Femur (tissue), 1 donor: ENCODE measurements around the gene PROSER3.

ENCODE experiments used
- DNase-seq: peaks from one replicate; pipeline ENCODE4 v3.0.0-alpha.2; 2017

PROSER3 gene

DNA sequence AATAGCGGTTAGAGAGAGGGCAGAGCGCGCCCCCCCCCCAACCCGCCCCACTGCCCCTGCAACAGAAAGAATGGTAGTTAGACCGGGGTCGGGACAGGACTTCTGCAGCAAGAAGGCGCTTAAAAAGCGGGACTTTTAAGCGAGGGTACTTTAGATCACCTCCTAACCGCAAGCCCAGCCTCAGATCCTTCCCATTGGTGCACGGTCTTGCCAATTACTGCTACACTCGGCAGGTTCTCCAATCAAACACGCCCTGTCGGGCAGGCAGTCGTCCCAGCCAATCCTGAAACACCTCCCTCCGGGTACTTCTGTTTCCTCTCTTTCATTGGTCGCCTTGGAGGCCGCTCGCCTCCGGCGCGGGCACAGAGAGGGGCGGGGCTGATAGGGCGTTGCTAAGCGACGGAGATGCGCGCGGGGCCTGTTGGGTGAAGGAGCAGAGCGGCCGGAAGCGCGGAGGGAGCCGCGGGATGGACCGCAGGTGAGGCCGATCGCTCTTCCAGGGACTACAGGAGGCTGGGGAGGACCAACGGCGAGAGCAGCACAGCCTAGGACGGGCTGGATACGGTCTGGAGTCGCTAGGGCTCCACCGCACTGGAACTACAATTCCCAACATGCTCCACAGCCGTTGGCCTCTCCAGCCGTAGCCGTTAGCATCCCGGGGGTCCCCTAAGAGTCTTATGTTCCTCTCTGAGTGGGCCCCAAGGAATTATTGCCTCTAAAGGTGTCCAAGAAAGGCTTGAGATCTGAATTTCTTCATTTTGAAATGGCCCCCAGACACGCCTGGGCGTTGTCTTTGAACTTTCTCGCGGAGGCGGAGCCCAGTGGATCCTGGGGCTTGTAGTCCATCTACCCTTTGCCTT is at the start of gene PROSER3:
Gene PROSER3, plus strand, starts transcription at position 428 of the 860 bp plus-strand sequence. Its CDS starts 40 bp downstream, at position 468.
- DNase-seq = peak; percentile 100

DNA sequence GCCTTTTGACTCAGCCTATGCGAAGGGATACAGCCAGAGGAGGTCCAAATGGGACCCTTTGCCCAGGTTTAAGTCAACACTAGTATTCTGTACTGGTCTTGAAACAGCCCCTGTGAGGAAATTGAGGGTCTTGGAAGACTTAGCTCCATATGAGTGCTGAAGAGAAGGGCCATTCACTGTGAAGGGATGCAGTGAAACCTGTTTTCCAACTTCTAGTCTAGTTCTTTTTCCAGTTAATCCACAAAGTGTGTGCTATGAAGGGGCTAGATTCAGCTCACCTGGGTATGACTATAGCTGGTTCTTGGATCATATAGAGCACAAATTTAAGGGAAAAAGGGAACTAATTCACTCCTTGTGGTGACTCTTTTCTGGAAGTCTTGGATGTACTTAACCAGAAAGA is 49.6 kb upstream of the PROSER3 start:
- no peak for DNase-seq

DNA sequence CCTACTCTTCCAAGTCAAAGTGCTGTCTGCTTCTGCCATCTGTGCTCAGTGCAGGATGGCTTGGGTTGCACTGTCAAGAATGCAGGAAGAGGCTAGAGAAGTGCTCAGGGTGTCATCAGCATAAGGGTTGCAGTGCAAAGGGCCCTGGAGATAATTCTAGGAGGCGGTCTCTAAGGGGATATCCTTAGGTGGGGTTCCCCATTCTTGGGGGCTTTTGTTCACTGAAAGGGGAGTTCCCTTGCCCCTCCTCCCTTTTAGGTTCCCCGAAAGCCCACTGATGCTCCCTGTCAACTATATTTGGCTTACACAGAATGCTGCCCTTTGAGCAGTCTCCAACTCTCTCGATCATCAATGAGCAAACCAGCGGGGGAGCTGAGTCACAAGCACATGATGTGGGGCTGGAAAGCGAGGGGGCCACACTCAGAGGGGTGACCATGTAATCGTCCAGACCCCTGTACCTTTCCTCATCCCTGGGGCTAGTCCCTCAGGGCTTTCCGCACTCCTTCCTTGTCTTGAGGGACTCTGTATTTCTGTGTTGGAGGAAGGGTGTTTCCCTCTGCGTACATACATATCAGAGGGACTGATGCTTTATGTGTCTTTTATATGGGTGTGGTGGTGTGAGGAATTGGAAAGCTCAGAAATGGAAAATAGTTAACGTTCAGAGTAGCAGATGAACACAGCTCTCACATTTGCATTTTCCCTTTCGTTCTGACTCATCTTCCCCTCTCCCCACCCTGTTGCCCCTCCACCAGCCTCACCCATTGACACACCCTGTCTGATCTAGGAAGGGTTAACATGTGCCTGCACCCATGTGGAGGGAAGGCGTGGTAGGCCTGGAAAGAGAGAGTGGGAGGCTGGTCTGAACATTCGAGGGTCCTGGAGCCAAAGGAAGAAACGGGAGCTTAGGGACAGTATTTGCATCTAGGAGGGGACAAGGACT is 46.9 kb upstream of the PROSER3 start:
- no peak for DNase-seq

DNA sequence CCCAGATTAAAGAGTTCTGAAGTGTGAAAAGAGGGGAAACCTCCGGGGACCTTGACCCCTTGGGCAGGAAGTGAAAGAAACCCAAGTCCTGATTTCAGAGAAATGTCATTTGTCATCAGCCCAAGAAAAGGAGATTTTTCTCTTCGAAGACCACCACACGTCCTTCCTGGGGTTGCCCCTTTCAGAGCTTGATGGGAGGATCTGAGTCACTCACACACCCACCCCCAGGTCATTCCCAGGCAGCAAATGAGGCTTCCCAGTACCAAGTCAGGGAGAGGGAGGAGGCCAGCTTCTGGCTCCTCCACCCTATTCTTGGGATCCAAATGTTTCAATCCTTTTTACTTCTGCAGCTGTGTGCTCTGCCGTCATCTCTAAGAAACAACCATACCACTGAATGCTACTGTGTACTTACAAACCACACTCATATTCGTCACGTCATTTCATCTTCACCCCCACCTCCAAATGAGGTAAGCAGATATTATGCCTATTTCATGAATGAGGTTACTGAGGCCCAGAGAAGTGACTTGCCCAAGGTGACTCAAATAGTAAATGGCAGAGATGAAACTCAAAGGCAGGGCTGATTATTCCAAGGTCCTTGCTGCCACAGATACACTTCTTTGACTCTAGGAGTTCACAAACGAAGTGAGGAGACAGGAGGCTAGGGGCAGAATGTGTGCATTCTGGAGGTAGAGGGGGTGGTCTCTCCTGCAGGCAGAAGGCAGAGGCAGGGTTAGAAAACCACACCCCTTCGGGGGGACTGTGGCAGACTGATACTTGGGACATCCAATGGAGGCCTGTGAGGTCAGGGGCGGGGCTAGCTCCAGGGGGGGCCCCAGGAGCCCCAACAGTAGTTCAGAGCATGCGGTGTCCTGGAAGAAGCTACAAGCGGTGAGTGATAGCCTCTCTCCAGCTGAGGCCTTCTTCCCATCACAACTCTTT is 45.1 kb upstream of the PROSER3 start:
- DNase-seq = no peak

DNA sequence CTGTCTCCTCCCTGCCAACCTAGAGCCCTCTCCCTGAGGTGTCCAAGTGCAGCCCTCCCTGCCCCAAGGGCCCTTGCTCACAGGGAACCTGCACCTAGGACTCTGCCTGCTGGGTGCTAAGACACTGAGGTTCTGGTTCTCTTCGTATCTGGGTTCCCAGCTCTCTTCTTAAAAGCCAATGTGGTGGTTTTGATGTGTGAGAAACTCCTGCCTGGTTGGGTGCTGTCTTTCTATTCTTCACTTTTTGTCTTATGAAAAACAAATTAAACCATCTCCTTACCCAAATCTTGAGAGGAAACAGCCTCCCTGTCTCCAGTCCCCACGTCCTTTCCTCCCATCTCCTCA is 44.5 kb upstream of the PROSER3 start:
- DNase-seq = no peak

DNA sequence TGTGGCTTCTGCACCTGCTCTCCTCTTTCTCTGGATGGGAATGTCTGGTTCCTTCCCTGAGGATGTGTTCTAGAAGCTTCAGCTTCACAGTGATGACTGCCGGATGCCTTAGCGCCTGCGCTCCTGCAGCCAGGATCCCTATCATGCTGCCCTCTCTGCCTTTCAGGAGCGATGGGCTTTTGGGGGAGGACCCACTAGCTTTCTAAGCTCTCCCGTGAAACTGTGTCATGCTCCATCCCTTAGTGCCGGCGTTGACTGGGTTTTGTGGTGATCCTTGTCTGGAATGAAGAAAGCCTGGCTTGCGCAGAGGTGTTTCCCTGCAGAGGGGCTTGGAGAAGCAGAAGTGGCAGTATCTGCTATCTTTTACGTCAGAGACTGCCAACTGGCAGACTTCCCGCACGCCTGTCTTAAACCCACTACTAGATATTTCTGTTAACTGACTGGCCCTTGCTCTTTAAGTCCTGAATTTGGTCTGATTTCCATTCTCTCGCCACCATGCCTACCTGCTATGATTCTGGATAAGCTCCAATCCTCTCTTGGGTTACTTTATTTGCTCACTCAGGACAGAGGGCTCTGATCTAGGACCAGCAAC is 44.0 kb upstream of the PROSER3 start:
- no peak for DNase-seq

DNA sequence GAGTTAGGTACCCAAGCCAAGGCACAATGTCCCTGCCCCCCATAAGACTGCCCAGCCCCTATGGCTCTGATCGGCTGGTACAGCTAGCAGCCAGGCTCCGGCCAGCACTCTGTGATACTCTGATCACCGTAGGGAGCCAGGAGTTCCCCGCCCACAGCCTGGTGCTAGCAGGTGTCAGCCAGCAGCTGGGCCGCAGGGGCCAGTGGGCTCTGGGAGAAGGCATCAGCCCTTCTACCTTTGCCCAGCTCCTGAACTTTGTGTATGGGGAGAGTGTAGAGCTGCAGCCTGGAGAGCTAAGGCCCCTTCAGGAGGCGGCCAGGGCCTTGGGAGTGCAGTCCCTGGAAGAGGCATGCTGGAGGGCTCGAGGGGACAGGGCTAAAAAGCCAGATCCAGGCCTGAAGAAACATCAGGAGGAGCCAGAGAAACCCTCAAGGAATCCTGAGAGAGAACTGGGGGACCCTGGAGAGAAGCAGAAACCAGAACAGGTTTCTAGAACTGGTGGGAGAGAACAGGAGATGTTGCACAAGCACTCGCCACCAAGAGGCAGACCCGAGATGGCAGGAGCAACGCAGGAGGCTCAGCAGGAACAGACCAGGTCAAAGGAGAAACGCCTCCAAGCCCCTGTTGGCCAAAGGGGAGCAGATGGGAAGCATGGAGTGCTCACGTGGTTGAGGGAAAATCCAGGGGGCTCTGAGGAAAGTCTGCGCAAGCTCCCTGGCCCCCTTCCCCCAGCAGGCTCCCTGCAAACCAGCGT is 43.2 kb upstream of the PROSER3 start:
- DNase-seq = no peak

DNA sequence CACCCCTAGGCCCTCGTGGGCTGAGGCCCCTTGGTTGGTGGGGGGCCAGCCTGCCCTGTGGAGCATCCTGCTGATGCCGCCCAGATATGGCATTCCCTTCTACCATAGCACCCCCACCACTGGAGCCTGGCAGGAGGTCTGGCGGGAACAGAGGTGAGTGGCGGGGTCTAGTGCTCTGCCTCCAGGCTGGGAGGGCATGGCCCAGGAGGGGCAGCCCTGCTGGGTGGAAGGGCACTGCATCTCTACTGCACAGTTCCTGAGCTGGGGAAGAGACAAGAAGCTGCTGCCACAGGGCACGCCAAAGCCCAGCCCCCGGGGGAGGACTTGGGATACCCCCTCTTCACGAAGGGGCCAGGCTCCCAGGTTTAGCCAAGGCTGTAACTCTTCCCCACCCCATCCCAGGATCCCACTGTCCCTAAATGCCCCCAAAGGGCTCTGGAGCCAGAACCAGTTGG is 42.6 kb upstream of the PROSER3 start:
- DNase-seq = no peak

DNA sequence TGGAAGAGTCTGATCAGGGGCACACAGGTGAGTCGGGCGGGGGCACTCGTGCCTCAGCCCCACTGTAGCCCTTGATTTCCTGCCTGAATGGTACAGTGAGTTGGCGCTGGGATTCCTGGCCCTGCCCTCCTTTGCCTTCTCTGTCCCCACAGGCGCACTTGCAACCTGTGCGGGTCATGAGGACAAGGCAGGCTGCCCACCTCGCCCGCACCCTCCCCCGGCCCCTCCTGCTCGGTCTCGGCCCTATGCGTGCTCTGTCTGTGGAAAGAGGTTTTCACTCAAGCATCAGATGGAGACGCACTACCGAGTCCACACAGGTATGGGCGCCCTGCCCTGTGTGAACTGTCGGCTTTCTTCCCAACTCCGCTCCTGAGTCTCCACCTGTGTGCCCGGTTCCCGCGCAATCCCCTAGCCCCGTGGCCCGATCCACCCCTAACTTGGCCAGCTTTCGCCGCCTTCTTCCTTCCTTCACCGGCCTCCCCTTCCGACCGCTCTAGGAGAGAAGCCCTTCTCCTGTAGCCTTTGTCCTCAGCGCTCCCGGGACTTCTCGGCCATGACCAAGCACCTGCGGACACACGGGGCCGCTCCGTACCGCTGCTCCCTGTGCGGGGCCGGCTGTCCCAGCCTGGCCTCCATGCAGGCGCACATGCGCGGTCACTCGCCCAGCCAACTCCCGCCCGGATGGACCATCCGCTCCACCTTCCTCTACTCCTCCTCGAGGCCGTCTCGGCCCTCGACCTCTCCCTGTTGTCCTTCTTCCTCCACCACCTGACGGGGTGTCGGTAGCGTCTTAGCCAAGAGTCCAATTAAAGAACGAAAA is 41.8 kb upstream of the PROSER3 start:
- DNase-seq = no peak

DNA sequence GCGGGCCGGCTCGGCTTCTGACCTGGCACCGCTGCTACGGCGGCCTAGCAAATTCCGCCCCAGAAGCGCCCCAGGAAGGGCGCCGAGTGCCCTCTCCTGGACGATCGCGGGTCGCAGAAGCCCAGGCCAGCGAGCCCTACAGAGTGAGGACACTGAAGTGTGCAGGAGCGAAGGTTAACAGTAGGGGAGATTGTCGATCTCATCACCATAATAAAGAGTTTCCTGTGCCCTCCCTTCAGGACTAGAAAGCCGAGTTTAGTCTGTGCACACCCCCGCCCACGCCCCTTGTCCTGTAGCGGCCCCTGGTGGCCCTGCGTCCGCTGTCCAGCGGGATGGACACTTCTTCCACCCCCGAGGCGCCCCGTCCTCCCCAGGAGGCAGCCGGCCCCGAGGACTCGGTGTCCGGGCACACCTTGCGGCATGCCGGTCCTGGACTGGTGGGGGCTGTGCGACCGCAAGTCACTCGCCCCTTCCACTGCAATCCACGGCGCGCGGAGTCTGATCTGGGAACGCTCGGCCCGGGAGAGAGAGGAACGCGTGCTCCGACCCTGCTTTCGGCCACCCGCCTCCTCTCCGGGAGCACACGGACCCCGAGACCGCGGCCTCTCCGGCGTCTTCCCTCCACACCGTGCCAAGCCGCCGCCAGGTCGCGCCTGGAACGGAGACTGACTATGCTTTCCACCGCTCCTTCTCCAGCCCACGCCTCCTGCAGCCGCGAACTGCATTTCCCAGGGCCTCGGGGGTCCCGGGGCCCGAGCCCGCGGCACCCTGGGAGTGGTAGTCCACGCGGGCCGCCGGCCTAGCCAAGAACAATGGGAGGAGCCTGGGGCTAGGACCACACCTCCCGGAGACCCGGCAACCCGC is 40.9 kb upstream of the PROSER3 start:
- peak; percentile 91 for DNase-seq

DNA sequence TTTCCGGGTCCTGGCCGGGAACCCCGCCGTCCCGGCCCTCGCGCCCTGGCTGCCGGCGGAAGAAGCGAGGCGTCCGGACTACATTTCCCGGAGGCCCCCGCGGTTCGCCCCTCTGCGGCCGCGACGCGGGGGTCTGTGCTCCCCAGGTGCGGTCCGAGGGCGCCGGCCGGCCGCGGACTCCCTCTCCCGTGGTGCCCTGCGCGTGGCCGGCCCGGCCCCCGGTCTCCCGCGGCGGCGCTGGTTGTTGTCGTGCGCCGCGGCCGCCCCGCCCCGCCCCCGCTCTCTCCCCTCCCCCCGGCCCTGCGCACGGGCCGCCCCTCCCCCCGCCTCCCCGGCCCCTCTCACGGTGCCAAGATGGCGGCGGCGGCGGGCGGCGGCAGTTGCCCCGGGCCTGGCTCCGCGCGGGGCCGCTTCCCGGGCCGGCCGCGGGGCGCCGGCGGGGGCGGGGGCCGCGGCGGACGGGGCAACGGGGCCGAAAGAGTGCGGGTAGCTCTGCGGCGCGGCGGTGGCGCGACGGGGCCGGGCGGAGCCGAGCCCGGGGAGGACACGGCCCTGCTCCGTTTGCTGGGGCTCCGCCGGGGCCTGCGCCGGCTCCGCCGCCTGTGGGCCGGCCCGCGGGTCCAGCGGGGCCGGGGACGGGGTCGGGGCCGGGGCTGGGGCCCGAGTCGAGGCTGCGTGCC is 40.2 kb upstream of the PROSER3 start, which contains the start of gene KMT2B:
Gene KMT2B, plus strand, starts transcription at position 339 of the 680 bp plus-strand sequence. Its CDS starts 16 bp downstream, at position 355.
- peak; percentile 97 for DNase-seq

DNA sequence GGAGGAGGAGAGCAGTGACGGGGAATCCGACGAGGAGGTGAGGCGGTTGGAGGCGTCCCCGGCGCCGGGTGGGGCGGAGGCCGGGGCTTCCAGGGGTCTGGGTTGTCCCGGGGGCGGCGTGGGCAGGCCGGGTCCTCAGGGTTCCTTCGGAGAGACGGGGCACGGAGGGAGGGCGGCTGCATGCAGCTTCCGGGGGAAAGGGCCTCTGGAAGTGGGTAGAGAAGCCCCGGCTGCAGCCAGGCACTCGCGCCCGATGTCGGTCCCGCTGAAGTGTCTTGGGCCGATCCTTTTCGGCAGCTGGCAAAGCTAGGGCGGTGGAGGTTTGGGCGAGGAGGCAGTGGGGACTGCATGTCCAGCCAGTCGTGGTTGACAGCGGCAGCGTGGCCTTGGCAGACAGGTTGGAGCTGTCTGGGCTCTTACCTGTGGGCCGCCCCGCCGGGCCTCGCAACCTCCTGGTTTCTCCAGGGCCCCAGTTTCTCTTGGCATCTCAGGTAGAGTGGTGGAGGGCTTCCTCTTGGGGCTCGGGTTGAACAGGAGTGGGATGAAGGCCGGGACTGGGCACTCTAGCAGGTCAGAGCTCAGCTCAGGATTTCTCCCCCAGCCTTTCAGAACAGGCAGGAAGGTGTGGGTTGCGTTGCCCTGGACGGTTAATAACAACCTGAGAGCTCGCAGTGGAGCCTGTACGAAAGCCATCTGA is 39.5 kb upstream of the PROSER3 start:
- no peak for DNase-seq

DNA sequence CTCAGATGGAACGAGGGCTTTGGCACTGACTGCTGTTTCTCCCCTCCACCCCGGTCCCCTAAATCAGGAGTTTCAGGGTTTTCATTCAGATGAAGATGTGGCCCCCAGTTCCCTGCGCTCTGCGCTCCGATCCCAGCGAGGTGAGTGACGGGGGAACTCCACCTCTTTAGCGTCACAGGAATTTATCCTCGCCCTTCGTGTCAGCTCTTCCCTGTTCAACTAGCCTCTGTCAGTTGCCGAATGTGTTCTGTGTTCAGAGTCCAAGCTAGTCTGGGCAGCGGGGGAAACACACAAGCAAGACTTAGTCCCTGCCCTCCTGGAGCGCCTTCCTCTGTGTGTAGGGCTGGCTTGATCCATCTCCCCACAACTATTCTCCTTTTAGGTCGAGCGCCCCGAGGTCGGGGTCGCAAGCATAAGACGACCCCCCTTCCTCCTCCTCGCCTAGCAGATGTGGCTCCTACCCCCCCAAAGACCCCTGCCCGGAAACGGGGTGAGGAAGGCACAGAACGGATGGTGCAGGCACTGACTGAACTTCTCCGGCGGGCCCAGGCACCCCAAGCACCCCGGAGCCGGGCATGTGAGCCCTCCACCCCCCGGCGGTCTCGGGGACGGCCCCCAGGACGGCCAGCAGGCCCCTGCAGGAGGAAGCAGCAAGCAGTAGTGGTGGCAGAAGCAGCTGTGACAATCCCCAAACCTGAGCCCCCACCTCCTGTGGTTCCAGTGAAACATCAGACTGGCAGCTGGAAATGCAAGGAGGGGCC is 38.4 kb upstream of the PROSER3 start:
- DNase-seq = no peak

DNA sequence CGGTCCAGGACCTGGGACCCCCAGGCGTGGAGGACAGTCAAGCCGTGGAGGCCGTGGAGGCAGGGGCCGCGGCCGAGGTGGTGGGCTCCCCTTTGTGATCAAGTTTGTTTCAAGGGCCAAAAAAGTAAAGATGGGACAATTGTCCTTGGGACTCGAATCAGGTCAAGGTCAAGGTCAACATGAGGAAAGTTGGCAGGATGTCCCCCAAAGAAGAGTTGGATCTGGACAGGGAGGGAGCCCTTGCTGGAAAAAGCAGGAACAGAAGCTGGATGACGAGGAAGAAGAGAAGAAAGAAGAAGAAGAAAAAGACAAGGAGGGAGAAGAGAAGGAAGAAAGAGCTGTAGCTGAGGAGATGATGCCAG is 37.8 kb upstream of the PROSER3 start:
- no peak for DNase-seq

DNA sequence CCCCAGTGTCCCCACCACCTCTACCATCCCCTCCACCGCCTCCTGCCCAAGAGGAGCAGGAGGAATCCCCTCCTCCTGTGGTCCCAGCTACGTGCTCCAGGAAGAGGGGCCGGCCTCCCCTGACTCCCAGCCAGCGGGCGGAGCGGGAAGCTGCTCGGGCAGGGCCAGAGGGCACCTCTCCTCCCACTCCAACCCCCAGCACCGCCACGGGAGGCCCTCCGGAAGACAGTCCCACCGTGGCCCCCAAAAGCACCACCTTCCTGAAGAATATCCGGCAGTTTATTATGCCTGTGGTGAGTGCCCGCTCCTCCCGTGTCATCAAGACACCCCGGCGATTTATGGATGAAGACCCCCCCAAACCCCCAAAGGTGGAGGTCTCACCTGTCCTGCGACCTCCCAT is 37.3 kb upstream of the PROSER3 start:
- DNase-seq = peak; percentile 26

DNA sequence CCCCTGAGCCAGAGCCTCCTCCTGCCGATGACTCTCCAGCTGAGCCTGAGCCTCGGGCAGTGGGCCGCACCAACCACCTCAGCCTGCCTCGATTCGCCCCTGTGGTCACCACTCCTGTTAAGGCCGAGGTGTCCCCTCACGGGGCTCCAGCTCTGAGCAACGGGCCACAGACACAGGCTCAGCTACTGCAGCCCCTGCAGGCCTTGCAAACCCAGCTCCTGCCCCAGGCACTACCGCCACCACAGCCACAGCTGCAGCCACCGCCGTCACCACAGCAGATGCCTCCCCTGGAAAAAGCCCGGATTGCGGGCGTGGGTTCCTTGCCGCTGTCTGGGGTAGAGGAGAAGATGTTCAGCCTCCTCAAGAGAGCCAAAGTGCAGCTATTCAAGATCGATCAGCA is 36.6 kb upstream of the PROSER3 start:
- peak; percentile 13 for DNase-seq

DNA sequence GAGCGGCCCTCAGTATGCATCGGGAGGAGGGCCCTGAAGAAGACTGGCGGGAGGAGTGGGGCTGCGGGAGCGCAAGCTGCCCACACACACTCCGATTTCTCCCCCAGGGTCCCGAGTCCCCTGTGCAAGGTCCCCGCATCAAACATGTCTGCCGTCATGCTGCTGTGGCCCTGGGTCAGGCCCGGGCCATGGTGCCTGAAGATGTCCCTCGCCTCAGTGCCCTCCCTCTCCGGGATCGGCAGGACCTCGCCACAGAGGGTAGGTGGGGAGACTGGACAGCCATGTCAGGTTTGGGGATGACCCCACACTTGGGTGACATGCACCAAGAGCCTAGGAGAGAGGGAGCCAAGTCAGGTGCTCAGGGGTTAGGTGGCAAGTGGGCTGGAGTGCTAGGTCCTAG is 35.5 kb upstream of the PROSER3 start:
- peak; percentile 16 for DNase-seq
